ENCODE results near the gene SLC43A1.
A peak's percentile ranks its signal among the peaks of the same experiment; 100 is the strongest.

SLC43A1 gene

DNA sequence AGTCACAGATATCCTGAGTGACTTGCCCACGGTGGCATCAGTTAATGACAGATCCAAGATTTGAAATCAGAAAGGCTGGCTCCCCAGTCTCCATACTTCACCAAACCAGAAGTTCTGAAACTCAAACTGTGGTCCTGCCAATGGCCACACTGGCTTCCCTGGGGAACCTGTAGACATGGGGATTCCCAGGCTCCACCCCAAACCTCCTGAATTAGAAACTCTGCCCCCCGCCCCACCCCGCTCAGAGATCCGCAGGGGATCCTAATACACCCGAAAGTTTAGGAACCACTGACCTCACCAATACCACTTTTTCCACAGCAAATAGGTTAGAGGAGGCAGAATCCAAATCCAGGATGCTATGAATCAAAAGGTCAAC, 39.8 kb downstream of the SLC43A1 start:
- H3K4me1 ChIP-seq (ENCODE audit: control insufficient read depth, low read length), result peaks cover 33% of the 10 kb centered on the region
- peak overlapping the region; percentile 56; the same call in 1 of the 2 replicates for H3K4me3 ChIP-seq (ENCODE audit: low read length)
- H4K20me1 ChIP-seq (ENCODE audit: control insufficient read depth, insufficient read depth, low read depth, low read length), result 0 out of 2 replicates have a peak, but pooled peaks cover 2% of the 10 kb centered on the region
- H3K36me3 ChIP-seq (ENCODE audit: control insufficient read depth, low read length), result no peaks in the 10 kb centered on the region
- no peaks in the 10 kb centered on the region for H3K79me2 ChIP-seq (ENCODE audit: control insufficient read depth, low read length)
- TF ChIP-seq, protein P1, sequence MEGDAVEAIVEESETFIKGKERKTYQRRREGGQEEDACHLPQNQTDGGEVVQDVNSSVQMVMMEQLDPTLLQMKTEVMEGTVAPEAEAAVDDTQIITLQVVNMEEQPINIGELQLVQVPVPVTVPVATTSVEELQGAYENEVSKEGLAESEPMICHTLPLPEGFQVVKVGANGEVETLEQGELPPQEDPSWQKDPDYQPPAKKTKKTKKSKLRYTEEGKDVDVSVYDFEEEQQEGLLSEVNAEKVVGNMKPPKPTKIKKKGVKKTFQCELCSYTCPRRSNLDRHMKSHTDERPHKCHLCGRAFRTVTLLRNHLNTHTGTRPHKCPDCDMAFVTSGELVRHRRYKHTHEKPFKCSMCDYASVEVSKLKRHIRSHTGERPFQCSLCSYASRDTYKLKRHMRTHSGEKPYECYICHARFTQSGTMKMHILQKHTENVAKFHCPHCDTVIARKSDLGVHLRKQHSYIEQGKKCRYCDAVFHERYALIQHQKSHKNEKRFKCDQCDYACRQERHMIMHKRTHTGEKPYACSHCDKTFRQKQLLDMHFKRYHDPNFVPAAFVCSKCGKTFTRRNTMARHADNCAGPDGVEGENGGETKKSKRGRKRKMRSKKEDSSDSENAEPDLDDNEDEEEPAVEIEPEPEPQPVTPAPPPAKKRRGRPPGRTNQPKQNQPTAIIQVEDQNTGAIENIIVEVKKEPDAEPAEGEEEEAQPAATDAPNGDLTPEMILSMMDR (IDR thresholded peaks at IDR 0.05; ENCODE audit: low read depth, low read length, poor library complexity, severe bottlenecking), result no peak
- no peak for TF ChIP-seq EZH2phosphoT487 (IDR thresholded peaks at IDR 0.05; ENCODE audit: borderline replicate concordance, low read length)
- no peaks in the 10 kb centered on the region for H3F3A ChIP-seq (ENCODE audit: control insufficient read depth, insufficient read depth)
- H3K4me2 ChIP-seq (ENCODE audit: low read length), result peak overlapping the region; percentile 69
- peaks cover 44% of the 10 kb centered on the region for H3K27me3 ChIP-seq (ENCODE audit: control insufficient read depth, low read length)
- H3K27ac ChIP-seq (ENCODE audit: low read depth, low read length), result no peak overlapping the region
- H3K9me2 ChIP-seq (replicated peaks; ENCODE audit: control insufficient read depth, low read length), result no peaks in the 10 kb centered on the region
- no peaks in the 10 kb centered on the region for H3K9me3 ChIP-seq (ENCODE audit: control insufficient read depth, insufficient read depth, low read length)

DNA sequence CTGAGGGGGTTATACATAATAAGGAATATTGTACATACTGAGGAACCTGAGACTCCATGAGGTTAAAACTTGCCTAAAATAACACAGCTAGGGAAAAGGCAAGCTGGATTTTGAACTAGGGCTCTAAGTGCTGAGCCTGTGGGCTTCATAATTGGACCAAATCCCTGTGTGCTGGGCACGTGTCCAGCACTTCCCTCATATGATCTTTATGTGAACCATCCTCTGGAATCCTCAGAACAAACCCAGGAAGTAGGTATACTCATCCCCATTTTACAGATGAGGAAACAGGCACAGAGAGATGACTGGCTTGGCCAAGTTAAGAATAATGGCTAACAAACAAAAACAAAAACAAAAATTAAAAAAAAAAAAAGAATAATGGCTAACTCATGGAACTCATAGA, 40.3 kb downstream of the SLC43A1 start:
- H3K27me3 ChIP-seq (ENCODE audit: control insufficient read depth, low read length), result peaks cover 44% of the 10 kb centered on the region
- no peak overlapping the region for H3K4me3 ChIP-seq (ENCODE audit: low read length)
- no peaks in the 10 kb centered on the region for H3K9me2 ChIP-seq (replicated peaks; ENCODE audit: control insufficient read depth, low read length)
- H3K4me1 ChIP-seq (ENCODE audit: control insufficient read depth, low read length), result peaks cover 29% of the 10 kb centered on the region
- no peaks in the 10 kb centered on the region for H3F3A ChIP-seq (ENCODE audit: control insufficient read depth, insufficient read depth)
- H3K4me2 ChIP-seq (ENCODE audit: low read length), result no peak overlapping the region
- no peaks in the 10 kb centered on the region for H3K36me3 ChIP-seq (ENCODE audit: control insufficient read depth, low read length)
- H4K20me1 ChIP-seq (ENCODE audit: control insufficient read depth, insufficient read depth, low read depth, low read length), result 0 out of 2 replicates have a peak, but pooled peaks cover 2% of the 10 kb centered on the region
- no peak overlapping the region for H3K27ac ChIP-seq (ENCODE audit: low read depth, low read length)
- H3K79me2 ChIP-seq (ENCODE audit: control insufficient read depth, low read length), result no peaks in the 10 kb centered on the region
- H3K9me3 ChIP-seq (ENCODE audit: control insufficient read depth, insufficient read depth, low read length), result no peaks in the 10 kb centered on the region
- TF ChIP-seq, protein P1 (IDR thresholded peaks at IDR 0.05; ENCODE audit: low read depth, low read length, poor library complexity, severe bottlenecking), result no peak
- TF ChIP-seq EZH2phosphoT487 (IDR thresholded peaks at IDR 0.05; ENCODE audit: borderline replicate concordance, low read length), result no peak

DNA sequence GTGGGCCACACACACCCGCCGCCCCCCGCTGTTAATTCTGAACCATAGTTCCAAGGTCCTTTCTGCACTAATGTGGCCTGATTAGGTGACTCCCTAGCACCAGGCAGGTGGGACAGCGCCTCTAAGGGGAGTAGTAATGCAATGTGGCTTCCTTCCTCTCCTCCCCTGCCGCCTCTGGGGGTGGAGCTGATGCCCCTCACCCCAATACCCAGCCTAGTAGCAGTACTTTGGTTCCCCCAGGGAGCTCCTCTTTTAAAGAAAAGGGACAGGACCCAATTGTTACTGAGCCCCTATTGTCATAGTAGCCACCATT, 40.7 kb downstream of the SLC43A1 start:
- Histone ChIP-seq H3K4me3 (ENCODE audit: low read length) (no peak overlapping the region), H3K27me3 (ENCODE audit: control insufficient read depth, low read length) (peaks cover 44% of the 10 kb centered on the region), H3K4me2 (ENCODE audit: low read length) (no peak overlapping the region), H3F3A (ENCODE audit: control insufficient read depth, insufficient read depth) (no peaks in the 10 kb centered on the region), H3K9me3 (ENCODE audit: control insufficient read depth, insufficient read depth, low read length) (no peaks in the 10 kb centered on the region), H3K27ac (ENCODE audit: low read depth, low read length) (no peak overlapping the region), H3K4me1 (ENCODE audit: control insufficient read depth, low read length) (peaks cover 26% of the 10 kb centered on the region), H3K79me2 (ENCODE audit: control insufficient read depth, low read length) (no peaks in the 10 kb centered on the region), H3K9me2 (replicated peaks; ENCODE audit: control insufficient read depth, low read length) (no peaks in the 10 kb centered on the region), H3K36me3 (ENCODE audit: control insufficient read depth, low read length) (no peaks in the 10 kb centered on the region), H4K20me1 (ENCODE audit: control insufficient read depth, insufficient read depth, low read depth, low read length) (0 out of 2 replicates have a peak, but pooled peaks cover 2% of the 10 kb centered on the region)
- TF ChIP-seq EZH2phosphoT487 (IDR thresholded peaks at IDR 0.05; ENCODE audit: borderline replicate concordance, low read length), result no peak
- TF ChIP-seq, protein P1 (IDR thresholded peaks at IDR 0.05; ENCODE audit: low read depth, low read length, poor library complexity, severe bottlenecking), result no peak
